Neutrophil (primary cell): ENCODE measurements around the gene ZDHHC18.

Source experiments
- H3K27ac ChIP-seq: fragments of 200-600 bp; sonication (generic); 2 replicates; pipeline ENCODE4 v1.5.1; 2016; ENCODE audit warnings: mild to moderate bottlenecking, moderate library complexity
- H3K27me3 ChIP-seq: fragments of 200-600 bp; sonication (generic); 2 replicates; pipeline ENCODE4 v1.6.0; 2016; ENCODE audit warnings: mild to moderate bottlenecking
- H3K36me3 ChIP-seq: fragments of 200-600 bp; sonication (generic); 2 replicates; pipeline ENCODE4 v1.5.1; 2017
- H3K4me1 ChIP-seq, 2 experiments: fragments of 200-600 bp in 1 of 2; sonication (generic) in 1 of 2; 1 replicate in 1 of 2; 2 replicates in 1 of 2; pipeline versions ENCODE4 v1.5.1 to v1.6.1; 2013 to 2016; ENCODE audit warnings: low read depth in 1 of 2, low read length in 1 of 2, mild to moderate bottlenecking in 1 of 2, moderate library complexity in 1 of 2; ENCODE audit not compliant: control insufficient read depth in 1 of 2, insufficient read depth in 1 of 2
- H3K4me3 ChIP-seq, 2 experiments: fragments of 200-600 bp in 1 of 2; sonication (generic) in 1 of 2; 1 replicate in 1 of 2; 2 replicates in 1 of 2; pipeline ENCODE4 v1.5.1; 2013 to 2016; ENCODE audit warnings: low read depth in 1 of 2, low read length in 1 of 2, mild to moderate bottlenecking in 1 of 2, moderate library complexity in 1 of 2
- H3K9me3 ChIP-seq: fragments of 200-600 bp; sonication (generic); 2 replicates; pipeline ENCODE4 v1.5.1; 2016
- CTCF ChIP-seq: fragments of 200-600 bp; sonication (generic); IDR thresholded peaks from 2 replicates; pipeline ENCODE4 v1.5.1; 2016; ENCODE audit warnings: antibody characterized with exemption

The ZDHHC18 gene

GRCh38 chr1:26900001-26900814, 73.7 kb downstream of the ZDHHC18 start, which contains the start of gene GPATCH3:
GPATCH3 (minus strand) TSS chr1:26900467; CDS start chr1:26900442, 25 bp downstream.
- TF ChIP-seq CTCF = peak; percentile 18
- H3K36me3 ChIP-seq = peaks cover 18% of the 10 kb centered on the region
- H3K4me3 ChIP-seq = peak within 1 kb of the TSS; percentile 86 to 96
- no peaks in the 10 kb centered on the region for H3K9me3 ChIP-seq
- peaks cover 19 to 30% of the 10 kb centered on the region in 2 experiments for H3K4me1 ChIP-seq
- peak within 1 kb of the TSS; percentile 91 for H3K27ac ChIP-seq
- peaks cover under 1% of the 10 kb centered on the region for H3K27me3 ChIP-seq

- Histone ChIP-seq H3K27ac (peak overlapping the region; percentile 91), H3K9me3 (no peaks in the 10 kb centered on the region), H3K4me1 (peaks cover 19 to 30% of the 10 kb centered on the region in 2 experiments), H3K4me3 (peak overlapping the region; percentile 86 to 96), H3K36me3 (peaks cover 12% of the 10 kb centered on the region), H3K27me3 (peaks cover 8% of the 10 kb centered on the region)
- no peak for TF ChIP-seq CTCF
Measured at GRCh38 chr1:26900815-26901511, 74.5 kb downstream of the ZDHHC18 start.
